GM19463 (cell line): Measurements from ENCODE around the gene HNRNPCL1.
"Not testable (repeated sequence)": the region's sequence is repeated elsewhere in the genome, so short reads cannot be mapped to it uniquely, and the experiment has no call there.

Source experiments
- ATAC-seq: cut with Tn5 transposase; IDR thresholded peaks from one replicate; pipeline ENCODE4 v1.9.1; 2021; ENCODE audit warnings: mild to moderate bottlenecking, moderate library complexity; ENCODE audit not compliant: unreplicated experiment

Gene HNRNPCL1

GRCh38 chr1:12848620-12849019 is at the start of gene HNRNPCL1:
TSS of gene HNRNPCL1 (minus strand) at chr1:12848720. CDS start at chr1:12848289, 431 bp downstream.
- ATAC-seq: not testable (repeated sequence)

- not testable (repeated sequence) for ATAC-seq
These were observed 49.6 kb upstream of the HNRNPCL1 start, which contains the start of gene PRAMEF10 for GRCh38 chr1:12898170-12898569. TSS of gene PRAMEF10 (minus strand) at chr1:12898270. CDS start at chr1:12895847, 2,423 bp downstream.

GRCh38 chr1:12886101-12886500 is 37.6 kb upstream of the HNRNPCL1 start, which contains the start of gene PRAMEF4:
TSS of gene PRAMEF4 (minus strand) at chr1:12886201. CDS start at chr1:12883394, 2,807 bp downstream.
- not testable (repeated sequence) for ATAC-seq

- not testable (repeated sequence) for ATAC-seq
These were observed 29.9 kb upstream of the HNRNPCL1 start for GRCh38 chr1:12878453-12878852.

GRCh38 chr1:12863131-12863880 is 14.8 kb upstream of the HNRNPCL1 start:
- ATAC-seq: not testable (repeated sequence)

GRCh38 chr1:12856786-12857185 is 8.3 kb upstream of the HNRNPCL1 start, which contains the start of gene PRAMEF2:
TSS of gene PRAMEF2 (plus strand) at chr1:12857086. CDS start at chr1:12859010, 1,924 bp downstream.
- ATAC-seq: not testable (repeated sequence)

GRCh38 chr1:12851779-12852178 is 3.3 kb upstream of the HNRNPCL1 start:
- no peak for ATAC-seq

- not testable (repeated sequence) for ATAC-seq
These were observed 15.3 kb downstream of the HNRNPCL1 start for GRCh38 chr1:12833251-12833650.

- not testable (repeated sequence) for ATAC-seq
These were observed 17.2 kb downstream of the HNRNPCL1 start, which contains the start of gene PRAMEF11 for GRCh38 chr1:12831310-12831709. TSS of gene PRAMEF11 (minus strand) at chr1:12831410. CDS start at chr1:12828789, 2,621 bp downstream.

- not testable (repeated sequence) for ATAC-seq
These were observed 29.5 kb downstream of the HNRNPCL1 start for GRCh38 chr1:12819061-12819460.

- ATAC-seq: no peak
These were observed 37.1 kb downstream of the HNRNPCL1 start for GRCh38 chr1:12811409-12811784.

GRCh38 chr1:12810691-12811408 is 37.7 kb downstream of the HNRNPCL1 start:
- ATAC-seq: no peak

GRCh38 chr1:12809933-12810332 is 38.6 kb downstream of the HNRNPCL1 start:
- no peak for ATAC-seq

GRCh38 chr1:12799730-12800129 is 48.8 kb downstream of the HNRNPCL1 start:
- ATAC-seq: no peak

GRCh38 chr1:12798911-12799310 is 49.6 kb downstream of the HNRNPCL1 start:
- no peak for ATAC-seq
